Endometrial microvascular endothelial cells (primary cell): ENCODE data around the gene POU3F3. TPM values are rescaled to one million over a fixed set of nuclear protein-coding genes. Genes with fewer than 3 reads are reported as not detected.

ENCODE experiments used
- in situ Hi-C: cut with HindIII; loops from 2 replicates; pipeline ENCODE4 v1.10.0; 2017; ENCODE audit warnings: low sequenced_read_pairs, low pct_unique_long_range_greater_than_20kb; ENCODE audit errors: inconsistent ontology term
- total RNA-seq: library from RNA; depleted of rRNA; stranded (reverse); fragments of >200 nt; gene quantifications from one replicate; pipeline ENCODE4 v1.2.3, GENCODE V29; 2015; ENCODE audit errors: inconsistent ontology term

Gene POU3F3
- total RNA-seq, 1 donor from 2014 or later: not detected

GRCh38 chr2:104889960-104890684 is 36.2 kb downstream of the POU3F3 start:
- in situ Hi-C loops: no loop called here

GRCh38 chr2:104890685-104891069 is 36.8 kb downstream of the POU3F3 start:
- in situ Hi-C loops: no loop called here

GRCh38 chr2:104891145-104891544 is 37.2 kb downstream of the POU3F3 start:
- in situ Hi-C loops: no loop called here

GRCh38 chr2:104896446-104896845 is 42.5 kb downstream of the POU3F3 start:
- in situ Hi-C loops: no loop called here

- in situ Hi-C loops: no loop called here
These were observed 43.7 kb downstream of the POU3F3 start for GRCh38 chr2:104897515-104898184.

- in situ Hi-C loops: no loop called here
These were observed 46.7 kb downstream of the POU3F3 start for GRCh38 chr2:104900608-104901007.

- in situ Hi-C loops: no loop called here
These were observed 47.3 kb downstream of the POU3F3 start for GRCh38 chr2:104901037-104901881.

GRCh38 chr2:104902317-104902716 is 48.4 kb downstream of the POU3F3 start:
- in situ Hi-C loops: no loop called here

Other genes with a start within 250 kb of the POU3F3 start
- 21.3 TPM for gene MRPS9, start 184.0 kb downstream of the POU3F3 start, total RNA-seq